Gastroesophageal sphincter (tissue), 4 donors: ENCODE measurements around the gene DCTPP1. TPM values are rescaled to one million over a fixed set of nuclear protein-coding genes. Genes with fewer than 3 reads are reported as not detected.
A peak's percentile ranks its signal among the peaks of the same experiment; 100 is the strongest.

Experiments
- ATAC-seq: fragments of 150-250 bp; one replicate; pipeline ENCODE4 v1.9.1; 2016; ENCODE audit warnings: mild to moderate bottlenecking, moderate library complexity
- H3K27ac ChIP-seq, 4 donors: fragments of 200-600 bp; sonication (generic) in 3 of 4; 1 replicate in 3 of 4; 2 replicates in 1 of 4; pipeline ENCODE4 v1.5.1; 2016 to 2019
- H3K27me3 ChIP-seq: fragments of 200-600 bp; sonication (generic); one replicate; pipeline ENCODE4 v1.5.1; 2019
- H3K36me3 ChIP-seq, 2 donors: fragments of 200-600 bp; sonication (generic); one replicate each; pipeline ENCODE4 v1.5.1; 2019; ENCODE audit warnings: control low read depth in 1 of 2
- H3K4me1 ChIP-seq, 3 donors: fragments of 200-600 bp; sonication (generic); 1 replicate in 2 of 3; 2 replicates in 1 of 3; pipeline ENCODE4 v1.5.1; 2016 to 2019; ENCODE audit warnings: control low read depth in 2 of 3
- H3K4me3 ChIP-seq, 2 donors: fragments of 200-600 bp; sonication (generic); one replicate each; pipeline ENCODE4 v1.5.1; 2019; ENCODE audit warnings: mild to moderate bottlenecking in 1 of 2, moderate library complexity in 1 of 2
- H3K9me3 ChIP-seq, 3 donors: fragments of 200-600 bp; sonication (generic); one replicate each; pipeline ENCODE4 v1.5.1; 2017 to 2019; ENCODE audit warnings: control low read depth in 2 of 3
- EP300 ChIP-seq: sonication (generic); formaldehyde crosslinking; IDR thresholded peaks from one replicate; pipeline ENCODE4 v1.6.1; 2017; ENCODE audit warnings: antibody characterized with exemption, mild to moderate bottlenecking
- POLR2A ChIP-seq, 2 donors: fragments of 450-650 bp; IDR thresholded peaks; one replicate each; pipeline ENCODE4 v1.6.1; 2017; ENCODE audit warnings: antibody characterized with exemption in 2 of 2, mild to moderate bottlenecking in 2 of 2, moderate library complexity in 1 of 2
- POLR2AphosphoS5 ChIP-seq: sonication (generic); formaldehyde crosslinking; IDR thresholded peaks from one replicate; pipeline ENCODE4 v1.6.1; 2017; ENCODE audit warnings: antibody characterized with exemption
- WGBS, 2 donors: methylation state at CpG; one replicate each; pipeline ENCODE4 v1.1.5; 2018; ENCODE audit warnings: low coverage in 1 of 2; 5-methylcytosine and 5-hydroxymethylcytosine counted together
- total RNA-seq, 4 donors: library from RNA; depleted of rRNA; stranded (reverse); fragments of >200 nt; gene quantifications; one replicate each; pipeline ENCODE4 v1.1.0, GENCODE V29; 2016
- TF ChIP-seq, protein P1 (sequence below), 4 experiments: fragments of 200-600 bp in 2 of 4; fragments of 450-650 bp in 2 of 4; sonication (generic) in 1 of 4; IDR thresholded peaks; one replicate each; pipeline ENCODE4 v1.5.1; 2017 to 2019; ENCODE audit warnings: antibody characterized with exemption in 4 of 4, mild to moderate bottlenecking in 2 of 4, moderate library complexity in 2 of 4

Gene DCTPP1
- total RNA-seq, 4 donors from 2014 or later, result 10.9 to 17.4 (median 13.8) TPM

DNA sequence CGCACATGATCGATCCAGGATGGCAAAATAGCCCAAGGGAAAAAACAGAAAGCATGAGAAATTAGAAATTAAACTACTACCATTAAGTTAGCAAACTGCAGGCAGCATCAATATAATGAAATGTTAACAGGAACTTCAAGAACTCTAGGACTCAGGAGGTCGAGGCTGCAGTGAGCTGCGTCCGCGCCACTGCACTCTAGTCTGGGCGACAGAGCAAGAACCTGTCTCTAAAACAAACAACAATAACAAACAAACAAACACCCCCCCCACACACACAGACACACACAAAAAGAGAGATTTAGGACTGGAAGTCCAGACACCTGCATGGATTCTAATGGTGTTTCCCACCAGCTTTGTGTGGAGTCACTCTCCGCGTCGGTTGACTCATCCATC lies 16.4 kb upstream of the DCTPP1 start:
- H3K9me3 ChIP-seq, result no peaks in the 10 kb centered on the region
- ATAC-seq, result no peak
- TF ChIP-seq, protein P1, sequence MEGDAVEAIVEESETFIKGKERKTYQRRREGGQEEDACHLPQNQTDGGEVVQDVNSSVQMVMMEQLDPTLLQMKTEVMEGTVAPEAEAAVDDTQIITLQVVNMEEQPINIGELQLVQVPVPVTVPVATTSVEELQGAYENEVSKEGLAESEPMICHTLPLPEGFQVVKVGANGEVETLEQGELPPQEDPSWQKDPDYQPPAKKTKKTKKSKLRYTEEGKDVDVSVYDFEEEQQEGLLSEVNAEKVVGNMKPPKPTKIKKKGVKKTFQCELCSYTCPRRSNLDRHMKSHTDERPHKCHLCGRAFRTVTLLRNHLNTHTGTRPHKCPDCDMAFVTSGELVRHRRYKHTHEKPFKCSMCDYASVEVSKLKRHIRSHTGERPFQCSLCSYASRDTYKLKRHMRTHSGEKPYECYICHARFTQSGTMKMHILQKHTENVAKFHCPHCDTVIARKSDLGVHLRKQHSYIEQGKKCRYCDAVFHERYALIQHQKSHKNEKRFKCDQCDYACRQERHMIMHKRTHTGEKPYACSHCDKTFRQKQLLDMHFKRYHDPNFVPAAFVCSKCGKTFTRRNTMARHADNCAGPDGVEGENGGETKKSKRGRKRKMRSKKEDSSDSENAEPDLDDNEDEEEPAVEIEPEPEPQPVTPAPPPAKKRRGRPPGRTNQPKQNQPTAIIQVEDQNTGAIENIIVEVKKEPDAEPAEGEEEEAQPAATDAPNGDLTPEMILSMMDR (IDR thresholded peaks at IDR 0.05), result no peak
- TF ChIP-seq EP300, result no peak
- no peak for TF ChIP-seq POLR2A (IDR thresholded peaks at IDR 0.05)
- no peak for TF ChIP-seq POLR2AphosphoS5
- peaks cover 0 to 21% of the 10 kb centered on the region in 2 donors for H3K36me3 ChIP-seq
- peak overlapping the region; percentile 92 to 98 (median 98) for H3K27ac ChIP-seq
- peaks cover 0 to 31% (median 5%) of the 10 kb centered on the region in 3 donors for H3K4me1 ChIP-seq
- H3K4me3 ChIP-seq, result peak overlapping the region; percentile 86 to 94
- no peaks in the 10 kb centered on the region for H3K27me3 ChIP-seq
- 62 to 72% methylated on average over 9 to 10 of the region's 10 CpGs for WGBS, 2 donors

DNA sequence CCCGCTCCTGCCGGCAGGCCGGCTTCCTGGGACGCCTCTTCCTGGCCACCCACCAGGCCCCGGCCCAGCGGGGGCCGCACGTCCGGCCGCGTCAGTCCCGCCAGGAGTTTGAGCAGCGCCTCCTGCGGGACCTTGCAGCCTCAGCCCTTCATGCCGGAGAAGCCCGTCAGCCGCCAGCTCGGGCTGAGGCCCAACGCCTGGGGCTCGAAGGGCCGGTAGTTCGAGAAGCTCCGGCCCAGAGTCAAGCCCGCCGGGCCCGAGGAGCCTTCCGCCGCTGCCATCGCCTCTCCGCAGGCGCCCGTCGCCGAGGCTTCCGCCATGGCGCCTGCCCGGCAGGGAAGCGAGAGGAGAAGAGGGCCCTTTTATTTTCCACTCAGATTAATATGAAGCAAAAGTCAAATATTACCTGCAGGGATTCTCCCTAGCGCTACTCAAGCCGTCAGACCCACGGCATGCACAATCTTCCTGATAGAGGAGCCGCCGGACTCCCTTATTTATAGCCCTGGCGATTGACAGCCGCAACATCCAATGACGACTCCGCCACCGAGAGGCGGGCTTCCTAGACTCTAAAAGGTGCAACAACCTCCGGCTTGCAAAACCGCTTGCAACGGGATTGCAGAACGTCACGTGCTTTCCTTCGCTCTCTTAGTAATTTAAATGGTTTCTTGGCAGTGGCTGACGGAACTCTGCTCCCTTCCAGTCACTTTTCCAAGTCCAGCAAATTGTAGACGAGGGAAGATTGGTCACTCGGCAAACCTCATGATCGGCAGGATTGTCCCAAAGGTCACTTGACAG lies 15.8 kb upstream of the DCTPP1 start, which contains the start of gene SEPHS2:
SEPHS2 (minus strand) TSS at position 467 of the 795 bp plus-strand sequence; CDS start at position 320, 147 bp downstream.
- Histone ChIP-seq H3K27me3 (no peaks in the 10 kb centered on the region), H3K4me1 (peaks cover 0 to 31% (median 5%) of the 10 kb centered on the region in 3 donors), H3K27ac (peak within 1 kb of the TSS; percentile 92 to 98 (median 98)), H3K4me3 (peak within 1 kb of the TSS; percentile 86 to 94), H3K9me3 (no peaks in the 10 kb centered on the region), H3K36me3 (peaks cover 0 to 21% of the 10 kb centered on the region in 2 donors)
- peak; percentile 98 for ATAC-seq
- TF ChIP-seq EP300, result no peak
- TF ChIP-seq, protein P1 (IDR thresholded peaks at IDR 0.05), result peak in 3 of 4 experiments; percentile 39 to 71 (median 59)
- TF ChIP-seq POLR2A (IDR thresholded peaks at IDR 0.05), result peak; percentile 60 to 72
- TF ChIP-seq POLR2AphosphoS5, result peak; percentile 87
- 0% methylated on average over 4 of the region's 59 CpGs for WGBS, 2 donors

DNA sequence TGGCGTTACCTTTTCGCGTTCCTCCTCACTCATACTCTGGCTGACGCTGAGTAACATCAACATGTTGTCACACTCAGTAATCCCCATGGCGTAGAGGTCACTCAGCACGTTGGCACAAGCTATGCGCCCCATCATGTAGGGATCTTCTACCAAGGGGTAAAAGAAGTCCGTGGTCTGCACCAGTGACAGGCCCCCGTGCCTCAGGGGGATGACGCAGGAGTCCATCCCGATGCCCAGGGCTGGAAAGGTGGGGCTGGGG lies 15.2 kb upstream of the DCTPP1 start:
- TF ChIP-seq POLR2A (IDR thresholded peaks at IDR 0.05), result no peak
- TF ChIP-seq, protein P1 (IDR thresholded peaks at IDR 0.05), result no peak
- TF ChIP-seq POLR2AphosphoS5, result no peak
- TF ChIP-seq EP300, result no peak
- Histone ChIP-seq H3K36me3 (peaks cover 0 to 21% of the 10 kb centered on the region in 2 donors), H3K4me3 (peak overlapping the region; percentile 86 to 94), H3K27me3 (no peaks in the 10 kb centered on the region), H3K4me1 (peaks cover 0 to 31% (median 5%) of the 10 kb centered on the region in 3 donors), H3K27ac (peak overlapping the region; percentile 92 to 98 (median 98)), H3K9me3 (no peaks in the 10 kb centered on the region)
- no peak for ATAC-seq
- WGBS, 2 donors, result no CpG with 5 or more reads among the region's 11 CpGs

GRCh38 chr16:30444231-30445148 lies 14.7 kb upstream of the DCTPP1 start:
- Histone ChIP-seq H3K4me1 (peaks cover 0 to 31% (median 5%) of the 10 kb centered on the region in 3 donors), H3K27me3 (no peaks in the 10 kb centered on the region), H3K4me3 (peak overlapping the region; percentile 86 to 94), H3K36me3 (peaks cover 0 to 21% of the 10 kb centered on the region in 2 donors), H3K9me3 (no peaks in the 10 kb centered on the region), H3K27ac (peak overlapping the region in 3 of 4 donors; percentile 97 to 98 (median 98))
- no peak for ATAC-seq
- 89 to 96% methylated on average over 10 to 21 of the region's 29 CpGs for WGBS, 2 donors
- TF ChIP-seq POLR2A (IDR thresholded peaks at IDR 0.05), result no peak
- TF ChIP-seq EP300, result no peak
- no peak for TF ChIP-seq POLR2AphosphoS5
- TF ChIP-seq, protein P1 (IDR thresholded peaks at IDR 0.05), result no peak
